Mesodermal cell (in vitro differentiated cells): ENCODE data around the gene CDC42.

Experiments
- H3K27ac ChIP-seq: 2 replicates; pipeline ENCODE4 v1.7.0; 2013; ENCODE audit warnings: mild to moderate bottlenecking, low read depth, low read length, moderate library complexity; ENCODE audit not compliant: severe bottlenecking
- H3K36me3 ChIP-seq: 2 replicates; pipeline ENCODE4 v1.7.1; 2013; ENCODE audit warnings: mild to moderate bottlenecking, low read length, moderate library complexity; ENCODE audit not compliant: control insufficient read depth, insufficient read depth
- H3K4me1 ChIP-seq: one replicate; pipeline ENCODE4 v1.7.1; 2013; ENCODE audit warnings: mild to moderate bottlenecking, low read length; ENCODE audit not compliant: insufficient read depth, control insufficient read depth, poor library complexity, severe bottlenecking
- H3K4me3 ChIP-seq: 2 replicates; pipeline ENCODE4 v1.7.0; 2013; ENCODE audit warnings: low read length, control low read depth, mild to moderate bottlenecking; ENCODE audit not compliant: insufficient read depth, poor library complexity, severe bottlenecking; ENCODE audit errors: extremely low read depth
- H3K9me3 ChIP-seq: 2 replicates; pipeline ENCODE4 v1.7.1; 2013; ENCODE audit warnings: mild to moderate bottlenecking, low read length, moderate library complexity; ENCODE audit not compliant: control insufficient read depth
- WGBS, 2 experiments: methylation state at CpG; one replicate each; pipeline ENCODE4 v1.1.5; 2013; ENCODE audit warnings: missing lambda C conversion rate in 2 of 2; ENCODE audit not compliant: insufficient coverage in 2 of 2; 5-methylcytosine and 5-hydroxymethylcytosine counted together

CDC42 gene

DNA sequence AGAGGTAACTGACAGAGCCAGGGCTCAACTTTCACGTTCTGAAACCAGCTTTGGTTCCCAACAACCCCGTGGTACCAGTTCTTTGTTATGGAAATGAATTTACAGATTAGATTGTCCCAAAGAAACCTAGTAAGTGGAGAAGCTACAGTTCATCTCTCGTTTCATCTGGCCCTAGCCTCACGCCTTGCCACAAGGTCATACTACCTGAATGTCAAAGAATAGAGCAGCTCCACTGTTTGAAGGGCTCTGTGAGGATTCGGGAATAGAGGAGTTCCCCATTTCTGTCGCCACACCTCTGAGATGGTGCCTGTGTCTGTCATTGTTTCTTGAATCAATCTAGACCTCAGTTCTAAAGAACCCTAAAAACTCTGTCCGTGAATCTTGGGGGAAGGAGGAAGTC is 15.0 kb upstream of the CDC42 start:
- no peaks in the 10 kb centered on the region for H3K36me3 ChIP-seq
- WGBS, 2 experiments = 57 to 94% methylated on average over 4 to 6 of the region's 7 CpGs
- H3K27ac ChIP-seq = no peak overlapping the region
- peaks cover 8% of the 10 kb centered on the region for H3K4me1 ChIP-seq
- H3K9me3 ChIP-seq = no peaks in the 10 kb centered on the region
- H3K4me3 ChIP-seq = no peak overlapping the region

DNA sequence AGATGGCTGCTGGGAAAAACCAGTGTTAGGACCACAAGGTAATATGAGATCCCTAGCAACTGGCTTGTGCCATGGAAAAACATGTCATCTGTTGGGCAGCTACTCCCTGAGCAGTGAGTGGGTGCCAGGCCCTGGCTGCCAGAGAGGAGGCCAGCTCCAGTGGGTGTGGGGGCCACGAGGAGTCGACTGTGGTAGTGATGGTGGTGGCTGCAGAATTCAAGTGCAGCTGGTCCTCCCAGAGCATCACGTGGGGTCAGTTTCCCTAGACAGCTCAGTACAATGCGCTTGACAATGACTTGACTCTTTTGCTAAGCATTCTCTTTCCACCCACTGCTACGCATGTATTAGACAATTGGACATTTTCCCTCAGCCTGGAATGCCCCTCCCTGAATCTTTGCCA is 14.5 kb upstream of the CDC42 start:
- WGBS, 2 experiments = 89 to 95% methylated on average over 4 of the region's 5 CpGs
- no peak overlapping the region for H3K27ac ChIP-seq
- H3K4me1 ChIP-seq = peaks cover 8% of the 10 kb centered on the region
- no peak overlapping the region for H3K4me3 ChIP-seq
- no peaks in the 10 kb centered on the region for H3K36me3 ChIP-seq
- H3K9me3 ChIP-seq = no peaks in the 10 kb centered on the region

DNA sequence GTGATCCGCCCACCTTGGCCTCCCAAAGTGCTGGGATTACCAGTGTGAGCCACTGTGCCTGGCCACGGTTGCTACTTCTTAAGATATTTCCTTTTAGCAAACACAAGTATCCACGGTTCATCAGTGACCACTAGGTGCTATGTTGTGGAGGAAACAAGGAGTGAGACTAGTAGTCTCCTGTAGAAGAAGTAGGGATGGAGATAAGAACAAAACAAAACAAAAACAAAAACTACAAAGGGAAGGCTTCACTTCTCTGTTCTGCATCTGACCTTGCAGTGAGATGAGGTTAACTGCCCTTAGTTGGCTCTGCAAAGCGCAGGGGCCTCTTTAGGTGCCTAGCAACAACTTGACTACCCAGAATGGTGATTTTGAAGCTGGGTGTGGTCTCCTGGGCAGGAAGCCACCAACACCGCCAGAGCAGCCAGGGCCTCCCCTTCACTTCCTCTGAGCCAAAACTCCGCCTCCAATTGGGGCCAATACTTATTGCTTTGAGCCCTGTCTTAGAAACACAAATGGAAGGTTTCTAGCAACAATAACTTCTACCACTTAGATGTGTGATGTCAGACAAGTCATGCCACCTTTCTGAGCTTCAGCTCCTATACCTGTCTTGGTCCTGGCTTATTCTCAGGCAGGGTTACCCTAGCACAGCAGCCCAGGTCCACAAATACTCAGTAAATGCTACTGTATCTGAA is 12.8 kb upstream of the CDC42 start:
- H3K4me3 ChIP-seq = no peak overlapping the region
- no peaks in the 10 kb centered on the region for H3K36me3 ChIP-seq
- no peaks in the 10 kb centered on the region for H3K9me3 ChIP-seq
- no peak overlapping the region for H3K27ac ChIP-seq
- 58 to 73% methylated on average over 4 of the region's 6 CpGs for whole genome bisulfite sequencing, 2 experiments
- peaks cover 11% of the 10 kb centered on the region for H3K4me1 ChIP-seq

DNA sequence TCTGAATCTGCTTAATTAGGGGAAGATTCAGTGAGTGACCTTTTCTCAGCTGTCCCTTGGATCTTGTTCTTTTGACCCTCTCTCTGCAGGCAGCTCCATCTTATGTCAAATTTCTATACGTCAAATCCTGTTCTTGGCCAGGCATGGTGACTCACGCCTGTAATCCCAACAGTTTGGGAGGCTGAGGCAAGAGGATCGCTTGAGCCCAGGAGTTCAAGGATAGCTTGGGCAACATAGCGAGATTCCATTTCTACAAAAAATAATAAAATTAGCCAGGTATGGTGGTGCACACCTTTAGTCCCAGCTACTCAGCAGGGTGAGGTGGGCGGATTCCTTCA is 12.3 kb upstream of the CDC42 start:
- H3K4me1 ChIP-seq = peaks cover 14% of the 10 kb centered on the region
- no peaks in the 10 kb centered on the region for H3K9me3 ChIP-seq
- 97 to 100% methylated on average over 3 of the region's 5 CpGs for WGBS, 2 experiments
- no peaks in the 10 kb centered on the region for H3K36me3 ChIP-seq
- no peak overlapping the region for H3K27ac ChIP-seq
- H3K4me3 ChIP-seq = no peak overlapping the region

DNA sequence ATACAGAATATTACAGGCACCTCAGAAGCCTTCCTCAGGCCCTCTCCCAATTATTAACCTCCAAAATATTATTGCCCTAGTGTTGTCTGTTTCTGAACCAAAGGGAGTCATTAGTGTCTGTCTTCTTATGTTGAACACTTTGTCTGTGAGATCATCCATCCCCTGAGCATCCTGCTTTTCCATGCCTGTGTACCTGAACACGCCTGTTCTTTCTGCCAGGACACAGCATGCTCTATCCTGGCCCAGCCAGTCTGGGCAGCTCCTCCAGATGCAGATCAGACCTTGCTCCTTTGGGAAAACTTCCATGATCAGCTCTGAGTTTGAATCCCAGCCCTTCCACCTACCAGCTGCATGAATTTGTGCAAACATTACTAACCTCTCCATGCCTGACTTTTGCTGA is 11.0 kb upstream of the CDC42 start:
- WGBS, 2 experiments = 67 to 92% methylated on average over 1 of the region's 1 CpG
- Histone ChIP-seq H3K27ac (no peak overlapping the region), H3K4me3 (no peak overlapping the region), H3K4me1 (peaks cover 14% of the 10 kb centered on the region), H3K36me3 (no peaks in the 10 kb centered on the region), H3K9me3 (peaks cover 7% of the 10 kb centered on the region)

DNA sequence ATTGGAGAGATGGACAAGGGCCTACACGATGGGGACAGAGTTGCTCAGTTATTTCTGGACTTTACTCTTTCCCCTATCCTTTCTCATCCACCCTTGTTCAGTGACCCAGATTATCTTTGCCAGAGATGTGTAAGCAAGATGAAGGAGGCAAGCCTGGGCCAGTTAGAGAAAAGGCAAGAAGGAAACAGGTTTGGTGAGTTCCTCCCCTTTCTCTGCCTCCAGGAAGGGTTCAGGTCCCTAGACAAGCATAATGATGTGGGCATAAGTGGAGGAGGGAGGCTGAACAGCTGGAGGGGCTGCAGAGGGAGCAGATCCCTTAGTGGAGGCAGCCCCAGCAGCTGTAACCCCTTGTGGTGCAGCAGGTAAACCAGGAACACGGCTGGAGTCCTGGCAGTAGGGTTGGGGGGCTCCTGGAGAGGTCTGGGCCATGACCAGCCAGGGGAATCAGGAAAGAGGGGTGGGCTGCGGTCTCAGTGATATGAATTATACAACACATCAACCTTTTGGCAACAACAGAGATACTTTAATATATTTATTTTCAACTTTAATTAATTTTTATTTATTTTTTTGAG is 9.2 kb upstream of the CDC42 start:
- Histone ChIP-seq H3K4me1 (peaks cover 14% of the 10 kb centered on the region), H3K36me3 (no peaks in the 10 kb centered on the region), H3K9me3 (peaks cover 7% of the 10 kb centered on the region), H3K4me3 (no peak overlapping the region), H3K27ac (no peak overlapping the region)
- WGBS, 2 experiments = no CpG with 5 or more reads among the region's 3 CpGs

DNA sequence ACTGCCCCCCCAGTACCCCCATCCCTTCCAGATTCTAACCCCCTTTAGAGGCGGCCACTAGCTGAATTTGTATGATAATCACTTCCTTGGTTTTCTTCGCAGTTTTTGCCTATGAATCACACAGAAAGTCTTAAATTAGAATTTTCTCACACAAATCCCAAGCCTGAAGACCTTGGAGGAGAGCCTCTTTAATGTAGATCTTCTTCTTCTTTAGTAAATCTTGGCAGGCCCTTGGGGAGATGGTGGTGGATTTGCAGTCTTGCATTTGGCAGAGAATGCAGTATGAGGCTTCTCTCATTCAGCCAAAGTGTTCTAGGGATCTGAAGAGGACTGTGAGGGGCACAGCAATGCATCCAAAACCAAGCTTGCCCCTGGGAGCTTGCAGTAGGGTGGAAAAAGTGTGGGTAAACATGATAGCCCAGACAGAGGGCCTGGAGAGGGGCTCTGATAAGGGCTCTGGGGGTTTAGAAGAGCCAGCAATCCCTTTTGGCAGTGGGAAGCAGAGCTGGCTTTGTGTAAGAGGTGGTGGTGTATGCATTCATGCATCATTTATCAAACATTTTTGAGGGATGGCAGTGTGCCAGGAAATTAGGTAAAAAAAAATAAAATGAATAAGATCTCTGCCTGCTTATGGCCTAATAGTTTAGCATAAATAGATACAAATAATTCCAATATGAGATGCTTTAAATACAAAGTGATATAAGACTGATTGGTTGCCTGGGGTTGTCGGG is 7.7 kb upstream of the CDC42 start:
- WGBS, 2 experiments = 88 to 100% methylated on average over 1 of the region's 3 CpGs
- no peak overlapping the region for H3K4me3 ChIP-seq
- H3K36me3 ChIP-seq = no peaks in the 10 kb centered on the region
- no peak overlapping the region for H3K27ac ChIP-seq
- H3K4me1 ChIP-seq = peaks cover 11% of the 10 kb centered on the region
- H3K9me3 ChIP-seq = peaks cover 7% of the 10 kb centered on the region

DNA sequence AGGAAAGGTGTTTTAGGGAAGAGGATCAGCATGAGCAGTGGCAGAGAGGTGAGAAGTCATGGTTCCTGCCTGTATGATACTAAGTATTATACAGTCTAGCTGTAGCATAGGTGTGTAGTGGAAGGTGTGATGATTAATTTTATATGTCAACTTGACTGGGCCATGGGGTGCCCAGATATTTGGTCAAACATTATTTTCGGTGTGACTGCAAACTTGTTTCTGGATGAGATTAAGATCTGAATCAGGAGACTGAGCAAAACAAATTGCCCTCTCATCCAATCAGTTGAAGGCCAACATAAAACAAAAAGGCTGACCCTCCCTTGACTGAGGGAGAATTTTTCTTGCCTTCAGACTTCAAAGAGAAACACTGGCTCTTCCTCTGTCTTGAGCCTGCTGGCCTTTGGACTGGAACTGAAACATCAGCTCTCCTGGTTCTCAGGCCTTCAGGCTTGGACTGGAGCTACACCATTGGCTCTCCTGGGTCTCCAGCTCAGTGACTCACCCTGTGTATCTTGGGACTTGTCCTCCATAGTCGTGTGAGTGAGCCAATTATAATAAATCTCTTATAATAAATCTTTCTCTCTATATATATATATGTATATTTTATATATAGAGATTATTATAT is 6.8 kb upstream of the CDC42 start:
- no peak overlapping the region for H3K4me3 ChIP-seq
- peaks cover 6% of the 10 kb centered on the region for H3K4me1 ChIP-seq
- H3K27ac ChIP-seq = no peak overlapping the region
- WGBS, 2 experiments = no CpG with 5 or more reads among the region's 2 CpGs
- H3K9me3 ChIP-seq = peaks cover 7% of the 10 kb centered on the region
- H3K36me3 ChIP-seq = no peaks in the 10 kb centered on the region

DNA sequence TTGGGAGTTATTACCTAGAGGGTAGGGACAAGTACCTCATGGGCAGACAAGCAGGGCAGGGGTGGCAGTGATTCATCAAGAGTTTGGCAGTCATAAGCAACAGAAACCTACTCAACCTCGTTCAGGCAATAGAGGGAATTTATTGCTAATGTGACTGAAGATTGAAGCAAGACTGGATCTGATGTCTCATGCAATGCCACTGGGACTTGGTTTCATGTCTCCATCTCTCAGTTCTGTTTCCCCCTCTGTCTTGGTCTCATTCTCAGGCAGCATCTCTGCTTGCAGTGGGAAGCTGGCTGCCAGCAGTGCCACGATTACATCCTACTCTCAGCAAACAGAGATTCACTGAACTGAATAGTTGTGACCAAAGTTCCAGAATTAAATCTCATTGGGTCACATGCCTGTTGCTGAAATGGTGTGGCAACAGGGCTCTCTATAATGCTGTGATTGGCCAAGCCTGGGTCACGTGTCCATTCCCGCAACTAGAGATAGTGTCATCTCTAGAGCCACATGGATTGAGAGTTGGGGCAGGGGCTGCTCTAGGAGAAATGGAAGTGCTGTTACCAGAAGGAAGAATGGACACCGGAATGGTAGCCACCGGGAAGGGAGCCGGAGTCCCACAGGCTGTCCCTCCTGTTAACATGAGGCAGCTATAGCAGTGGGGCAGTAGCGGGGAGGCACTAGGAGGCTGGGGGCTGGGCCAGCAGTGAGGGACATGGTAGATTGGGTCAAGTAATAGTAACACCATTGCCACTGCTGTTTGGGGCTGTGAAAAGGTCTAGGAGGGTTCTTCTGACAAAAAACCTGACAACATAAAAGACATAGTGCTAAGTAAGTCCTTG is 3.9 kb upstream of the CDC42 start:
- WGBS, 2 experiments = 83 to 88% methylated on average over 6 to 7 of the region's 8 CpGs
- Histone ChIP-seq H3K27ac (no peak overlapping the region), H3K4me1 (peaks cover 6% of the 10 kb centered on the region), H3K36me3 (no peaks in the 10 kb centered on the region), H3K9me3 (peaks cover 7% of the 10 kb centered on the region), H3K4me3 (no peak overlapping the region)

DNA sequence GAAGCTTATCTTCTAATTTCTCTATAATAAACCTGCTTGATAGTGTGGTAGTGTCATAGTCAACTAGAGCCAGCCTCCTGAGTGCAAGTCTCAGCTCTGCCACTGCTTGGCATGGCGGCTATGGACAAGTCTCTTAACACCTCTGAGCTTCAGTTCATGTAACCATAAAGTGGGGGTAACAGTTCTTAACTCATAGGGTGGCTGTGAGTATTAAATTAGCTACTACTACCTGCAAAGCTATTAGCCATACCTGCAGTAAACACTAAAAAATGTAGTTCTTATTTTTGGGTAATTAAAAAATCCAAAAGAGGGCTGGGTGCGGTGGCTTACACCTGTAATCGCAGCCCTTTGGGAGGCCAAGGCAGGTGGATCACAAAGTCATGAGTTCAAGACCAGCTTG is 2.2 kb upstream of the CDC42 start:
- no peak overlapping the region for H3K4me3 ChIP-seq
- no peaks in the 10 kb centered on the region for H3K4me1 ChIP-seq
- H3K36me3 ChIP-seq = peaks cover 11% of the 10 kb centered on the region
- 80 to 100% methylated on average over 2 of the region's 3 CpGs for WGBS, 2 experiments
- H3K9me3 ChIP-seq = peaks cover 6% of the 10 kb centered on the region
- no peak overlapping the region for H3K27ac ChIP-seq
